ENCODE results near the gene PRSS21.

The PRSS21 gene

DNA sequence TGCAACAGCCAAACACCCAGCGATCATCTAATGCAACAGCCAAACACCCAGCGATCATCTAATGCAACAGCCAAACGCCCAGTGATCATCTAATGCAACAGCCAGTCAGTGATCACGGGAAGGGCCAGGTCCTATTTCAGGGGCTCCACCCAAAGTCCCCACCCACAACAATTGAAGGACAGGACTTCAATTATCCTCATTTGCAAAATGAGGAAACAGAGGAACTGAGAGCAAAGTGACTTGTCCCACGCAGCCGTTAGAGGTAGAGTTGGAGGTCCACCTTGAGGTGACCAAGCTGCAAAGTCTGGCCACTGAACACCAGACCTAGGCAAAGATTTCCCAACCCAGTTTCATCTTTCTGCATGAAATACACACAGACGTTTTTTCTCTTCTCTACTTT, 16.7 kb downstream of the PRSS21 start:
- Histone ChIP-seq H2BK5ac (ENCODE audit: low read length) (no peak overlapping the region), H3K36me3 (ENCODE audit: control insufficient read depth, insufficient read depth, low read length) (no peaks in the 10 kb centered on the region), H3K18ac (ENCODE audit: low read length) (no peak overlapping the region), H3K4me3 (ENCODE audit: low read length) (no peak overlapping the region), H3K79me2 (ENCODE audit: control insufficient read depth, insufficient read depth, low read length) (no peaks in the 10 kb centered on the region), H2BK120ac (ENCODE audit: low read depth, low read length) (no peak overlapping the region), H3K4me2 (ENCODE audit: low read length) (no peak overlapping the region), H3K79me1 (ENCODE audit: low read length) (no peaks in the 10 kb centered on the region), H3K4ac (ENCODE audit: low read depth, low read length) (no peak overlapping the region), H2AK5ac (ENCODE audit: low read length) (no peak overlapping the region), H4K5ac (ENCODE audit: low read length) (no peak overlapping the region), H3K9ac (ENCODE audit: low read length) (no peak overlapping the region), H3K4me1 (ENCODE audit: control insufficient read depth, low read depth, low read length) (peaks cover 7% of the 10 kb centered on the region), H3K23ac (ENCODE audit: low read length) (no peak overlapping the region), H3K27ac (ENCODE audit: low read depth, low read length) (no peak overlapping the region), H4K8ac (ENCODE audit: low read depth, low read length) (no peak overlapping the region), H2BK15ac (replicated peaks; ENCODE audit: low read depth) (no peak overlapping the region), H3K56ac (ENCODE audit: low read length) (no peak overlapping the region), H3K27me3 (ENCODE audit: insufficient read depth, low read length, poor library complexity) (no peaks in the 10 kb centered on the region)
- no peak for DNase-seq
- no CpG with 5 or more reads among the region's 7 CpGs for WGBS (ENCODE audit: extremely low coverage, insufficient coverage, low lambda C conversion rate)

DNA sequence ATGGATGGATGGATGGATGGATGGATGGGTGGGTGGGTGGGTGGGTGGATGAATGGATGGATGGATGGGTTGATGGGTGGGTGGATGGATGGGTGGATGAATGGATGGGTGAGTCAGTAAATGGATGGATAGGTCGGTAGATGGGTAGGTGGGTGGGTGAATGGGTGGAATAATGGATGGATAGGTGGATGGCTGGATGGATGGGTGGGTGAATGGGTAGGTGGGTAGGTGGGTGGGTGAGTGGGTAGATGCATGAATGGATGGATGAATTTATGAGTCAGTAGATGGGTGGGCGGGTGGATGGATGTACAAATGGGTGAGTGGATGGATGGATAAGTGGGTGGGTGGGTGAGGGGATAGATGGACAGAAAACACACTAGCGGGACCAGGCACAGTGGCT, 17.9 kb downstream of the PRSS21 start:
- Histone ChIP-seq H3K4me1 (ENCODE audit: control insufficient read depth, low read depth, low read length) (peaks cover 7% of the 10 kb centered on the region), H2BK15ac (replicated peaks; ENCODE audit: low read depth) (no peak overlapping the region)

DNA sequence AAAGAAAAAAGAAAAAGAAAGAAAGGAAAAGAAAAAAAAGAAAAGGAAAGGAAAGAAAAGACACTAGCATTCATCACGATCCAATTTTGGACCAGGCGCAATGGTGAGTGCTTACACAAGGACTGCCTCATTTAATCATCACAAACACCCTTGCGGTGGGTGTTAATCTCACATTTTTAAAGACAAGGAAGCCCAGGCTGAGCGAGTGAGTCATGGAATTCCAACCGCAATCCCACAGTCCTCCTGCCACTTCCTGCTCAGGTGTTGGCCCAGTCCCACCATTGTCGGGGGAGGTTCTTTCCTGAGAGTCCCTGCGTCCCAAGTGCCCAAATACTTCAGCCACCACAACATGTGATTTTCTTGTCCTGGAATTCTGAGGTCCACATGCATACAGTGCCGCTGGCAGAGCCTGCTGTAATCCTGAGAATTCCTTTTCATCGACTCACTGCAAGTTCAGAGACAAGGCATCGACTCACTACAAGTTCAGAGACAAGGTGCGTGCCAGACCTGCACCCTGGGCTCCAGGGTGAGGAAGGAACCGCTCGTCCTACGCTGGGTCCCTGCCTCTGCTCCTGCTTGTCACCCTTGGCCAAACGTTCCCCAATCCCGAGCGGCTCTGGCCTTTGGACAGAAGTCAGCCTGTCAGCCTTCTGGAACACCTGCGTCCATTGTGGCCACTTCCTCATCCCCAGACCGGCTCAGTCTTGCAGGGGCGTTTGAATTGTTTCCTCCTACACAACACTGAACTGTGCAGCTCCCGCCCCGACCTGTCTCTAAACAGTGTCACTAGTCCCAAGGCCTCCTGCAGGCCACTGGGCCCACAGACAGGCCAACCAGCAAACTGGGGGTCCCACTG, 18.8 kb downstream of the PRSS21 start:
- H4K5ac ChIP-seq (ENCODE audit: low read length), result no peak overlapping the region
- H4K8ac ChIP-seq (ENCODE audit: low read depth, low read length), result no peak overlapping the region
- peak overlapping the region; percentile 43 for H2BK5ac ChIP-seq (ENCODE audit: low read length)
- H3K4me3 ChIP-seq (ENCODE audit: low read length), result no peak overlapping the region
- no peaks in the 10 kb centered on the region for H3K79me1 ChIP-seq (ENCODE audit: low read length)
- H3K4ac ChIP-seq (ENCODE audit: low read depth, low read length), result peak overlapping the region; percentile 28
- peak overlapping the region; percentile 65 for H3K56ac ChIP-seq (ENCODE audit: low read length)
- H2BK15ac ChIP-seq (replicated peaks; ENCODE audit: low read depth), result no peak overlapping the region
- H2AK5ac ChIP-seq (ENCODE audit: low read length), result peak overlapping the region; percentile 78
- no peaks in the 10 kb centered on the region for H3K79me2 ChIP-seq (ENCODE audit: control insufficient read depth, insufficient read depth, low read length)
- H3K23ac ChIP-seq (ENCODE audit: low read length), result no peak overlapping the region
- H3K27ac ChIP-seq (ENCODE audit: low read depth, low read length), result peak overlapping the region; percentile 82
- H3K27me3 ChIP-seq (ENCODE audit: insufficient read depth, low read length, poor library complexity), result no peaks in the 10 kb centered on the region
- H3K9ac ChIP-seq (ENCODE audit: low read length), result no peak overlapping the region
- peak; percentile 99 for DNase-seq
- peaks cover 7% of the 10 kb centered on the region for H3K4me1 ChIP-seq (ENCODE audit: control insufficient read depth, low read depth, low read length)
- no peaks in the 10 kb centered on the region for H3K36me3 ChIP-seq (ENCODE audit: control insufficient read depth, insufficient read depth, low read length)
- no peak overlapping the region for H3K4me2 ChIP-seq (ENCODE audit: low read length)
- no CpG with 5 or more reads among the region's 22 CpGs for WGBS (ENCODE audit: extremely low coverage, insufficient coverage, low lambda C conversion rate)
- peak overlapping the region; percentile 31 for H2BK120ac ChIP-seq (ENCODE audit: low read depth, low read length)
- H3K18ac ChIP-seq (ENCODE audit: low read length), result peak overlapping the region; percentile 32

More for the DNA sequence above, 17.9 kb downstream of the PRSS21 start:
- H3K4me3 ChIP-seq (ENCODE audit: low read length), result no peak overlapping the region
- no peaks in the 10 kb centered on the region for H3K36me3 ChIP-seq (ENCODE audit: control insufficient read depth, insufficient read depth, low read length)
- no peak overlapping the region for H4K8ac ChIP-seq (ENCODE audit: low read depth, low read length)
- peak overlapping the region; percentile 64 for H3K56ac ChIP-seq (ENCODE audit: low read length)
- H3K79me2 ChIP-seq (ENCODE audit: control insufficient read depth, insufficient read depth, low read length), result no peaks in the 10 kb centered on the region
- no peaks in the 10 kb centered on the region for H3K79me1 ChIP-seq (ENCODE audit: low read length)
- H4K5ac ChIP-seq (ENCODE audit: low read length), result no peak overlapping the region
- H3K4me2 ChIP-seq (ENCODE audit: low read length), result no peak overlapping the region
- H3K9ac ChIP-seq (ENCODE audit: low read length), result no peak overlapping the region
- H3K27ac ChIP-seq (ENCODE audit: low read depth, low read length), result peak overlapping the region; percentile 63
- WGBS (ENCODE audit: extremely low coverage, insufficient coverage, low lambda C conversion rate), result no CpG with 5 or more reads among the region's 3 CpGs
- DNase-seq, result no peak
- H2BK5ac ChIP-seq (ENCODE audit: low read length), result no peak overlapping the region
- no peak overlapping the region for H2BK120ac ChIP-seq (ENCODE audit: low read depth, low read length)
- H3K27me3 ChIP-seq (ENCODE audit: insufficient read depth, low read length, poor library complexity), result no peaks in the 10 kb centered on the region
- no peak overlapping the region for H3K4ac ChIP-seq (ENCODE audit: low read depth, low read length)
- no peak overlapping the region for H3K23ac ChIP-seq (ENCODE audit: low read length)
- no peak overlapping the region for H2AK5ac ChIP-seq (ENCODE audit: low read length)
- peak overlapping the region; percentile 13 for H3K18ac ChIP-seq (ENCODE audit: low read length)

DNA sequence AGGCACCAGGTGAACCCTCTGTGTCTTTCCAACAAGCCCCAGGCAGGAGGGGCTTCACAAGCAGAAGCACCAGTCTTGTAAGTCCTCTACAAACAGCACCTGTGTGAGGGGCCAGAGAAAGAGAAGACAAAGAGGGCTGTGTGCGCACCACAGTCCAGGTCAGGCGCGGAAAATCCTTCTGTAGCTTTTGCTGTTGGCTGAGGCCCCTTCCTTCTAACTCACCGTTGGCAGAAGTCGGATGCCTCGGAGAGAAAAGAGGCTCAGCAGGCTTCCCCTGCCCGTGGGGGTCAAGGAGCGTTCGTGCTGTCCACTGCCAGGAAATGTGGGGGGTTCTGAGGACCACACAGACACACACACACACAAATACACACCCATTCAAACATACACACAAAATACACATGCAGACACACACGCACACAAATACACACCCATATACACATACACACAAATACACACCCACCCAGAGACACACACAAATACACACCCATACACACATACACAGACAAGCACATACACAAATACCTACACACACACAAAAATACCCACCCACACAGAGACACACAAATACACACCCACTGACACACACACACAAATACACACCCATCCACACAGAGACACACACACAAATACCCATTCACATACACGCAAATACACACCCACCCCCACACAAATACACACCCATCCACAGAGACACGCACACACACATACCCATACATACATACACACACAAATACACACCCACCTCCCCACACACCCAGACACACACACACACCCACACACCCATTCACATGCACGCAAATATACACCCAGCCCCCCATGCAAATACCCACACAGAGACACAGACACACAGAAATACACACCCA, 19.8 kb downstream of the PRSS21 start:
- H3K4ac ChIP-seq (ENCODE audit: low read depth, low read length), result peak overlapping the region; percentile 28
- H3K36me3 ChIP-seq (ENCODE audit: control insufficient read depth, insufficient read depth, low read length), result no peaks in the 10 kb centered on the region
- peak overlapping the region; percentile 51 for H2AK5ac ChIP-seq (ENCODE audit: low read length)
- no peak overlapping the region for H3K23ac ChIP-seq (ENCODE audit: low read length)
- no peak overlapping the region for H3K4me3 ChIP-seq (ENCODE audit: low read length)
- H3K79me2 ChIP-seq (ENCODE audit: control insufficient read depth, insufficient read depth, low read length), result no peaks in the 10 kb centered on the region
- no peak overlapping the region for H3K18ac ChIP-seq (ENCODE audit: low read length)
- peaks cover 7% of the 10 kb centered on the region for H3K4me1 ChIP-seq (ENCODE audit: control insufficient read depth, low read depth, low read length)
- no peak overlapping the region for H2BK5ac ChIP-seq (ENCODE audit: low read length)
- no peaks in the 10 kb centered on the region for H3K27me3 ChIP-seq (ENCODE audit: insufficient read depth, low read length, poor library complexity)
- H3K9ac ChIP-seq (ENCODE audit: low read length), result peak overlapping the region; percentile 16
- H3K56ac ChIP-seq (ENCODE audit: low read length), result peak overlapping the region; percentile 65
- H3K27ac ChIP-seq (ENCODE audit: low read depth, low read length), result peak overlapping the region; percentile 82
- H3K79me1 ChIP-seq (ENCODE audit: low read length), result no peaks in the 10 kb centered on the region
- no peak for DNase-seq
- no peak overlapping the region for H2BK15ac ChIP-seq (replicated peaks; ENCODE audit: low read depth)
- WGBS (ENCODE audit: extremely low coverage, insufficient coverage, low lambda C conversion rate), result 100% methylated on average over 3 of the region's 13 CpGs
- no peak overlapping the region for H4K5ac ChIP-seq (ENCODE audit: low read length)
- H2BK120ac ChIP-seq (ENCODE audit: low read depth, low read length), result peak overlapping the region; percentile 31
- H3K4me2 ChIP-seq (ENCODE audit: low read length), result no peak overlapping the region
- no peak overlapping the region for H4K8ac ChIP-seq (ENCODE audit: low read depth, low read length)

DNA sequence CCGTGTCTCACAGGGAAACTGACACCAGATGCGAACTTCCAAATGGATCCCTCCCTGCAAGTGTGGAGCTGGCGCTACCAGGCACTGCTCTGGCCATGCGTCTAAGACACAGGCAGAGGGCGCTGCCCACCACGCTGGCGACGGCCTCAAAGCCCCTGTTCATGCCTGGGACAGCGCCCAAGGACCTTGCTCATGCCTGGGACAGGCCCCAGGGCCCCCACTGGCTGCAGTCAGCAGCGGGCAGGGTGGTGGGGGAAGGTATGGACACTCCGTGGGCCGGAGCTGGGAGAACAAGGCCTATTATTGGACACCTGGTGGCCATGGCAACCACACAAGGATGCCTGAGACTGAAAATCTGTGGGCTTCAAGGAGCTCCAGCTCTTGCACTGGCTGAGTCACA, 21.9 kb downstream of the PRSS21 start:
- Histone ChIP-seq H3K56ac (ENCODE audit: low read length) (peak overlapping the region; percentile 69), H3K27ac (ENCODE audit: low read depth, low read length) (no peak overlapping the region), H3K23ac (ENCODE audit: low read length) (no peak overlapping the region), H3K36me3 (ENCODE audit: control insufficient read depth, insufficient read depth, low read length) (no peaks in the 10 kb centered on the region), H3K4me3 (ENCODE audit: low read length) (no peak overlapping the region), H3K18ac (ENCODE audit: low read length) (no peak overlapping the region), H3K4ac (ENCODE audit: low read depth, low read length) (no peak overlapping the region), H2BK120ac (ENCODE audit: low read depth, low read length) (no peak overlapping the region), H3K79me1 (ENCODE audit: low read length) (no peaks in the 10 kb centered on the region), H4K5ac (ENCODE audit: low read length) (no peak overlapping the region), H3K79me2 (ENCODE audit: control insufficient read depth, insufficient read depth, low read length) (no peaks in the 10 kb centered on the region), H2AK5ac (ENCODE audit: low read length) (no peak overlapping the region), H2BK5ac (ENCODE audit: low read length) (no peak overlapping the region), H2BK15ac (replicated peaks; ENCODE audit: low read depth) (no peak overlapping the region), H3K9ac (ENCODE audit: low read length) (peak overlapping the region; percentile 34), H3K4me2 (ENCODE audit: low read length) (no peak overlapping the region), H3K27me3 (ENCODE audit: insufficient read depth, low read length, poor library complexity) (no peaks in the 10 kb centered on the region), H3K4me1 (ENCODE audit: control insufficient read depth, low read depth, low read length) (peaks cover 7% of the 10 kb centered on the region), H4K8ac (ENCODE audit: low read depth, low read length) (no peak overlapping the region)
- DNase-seq, result peak; percentile 89
- WGBS (ENCODE audit: extremely low coverage, insufficient coverage, low lambda C conversion rate), result no CpG with 5 or more reads among the region's 12 CpGs
